Activated CD4-positive, alpha-beta T cell treated with anti-CD3 and anti-CD28 coated beads, Interleukin-2, amount 10 ng/mL, durations not matched to agents 7 days and 5 days (primary cell): ENCODE measurements around the gene NIPAL1. TPM values are rescaled to one million over a fixed set of nuclear protein-coding genes. Genes with fewer than 3 reads are reported as not detected.

Experiments used
- CTCF ChIA-PET: fragments of 350-600 bp; sonication (Branson Sonifier 250); formaldehyde crosslinking; loops from one replicate; lab custom pipeline; 2021; ENCODE audit warnings: antibody characterized with exemption; lab: Charles Lee
- POLR2A ChIA-PET: fragments of 350-600 bp; sonication (Branson Sonifier 250); formaldehyde crosslinking; loops from one replicate; lab custom pipeline; 2021; ENCODE audit warnings: antibody characterized with exemption; lab: Charles Lee
- DNase-seq: peaks from one replicate; pipeline ENCODE4 v3.0.0-alpha.2; 2020
- H3K27ac Mint-ChIP-seq: one replicate; pipeline ENCODE4 v1.8.0; 2021; ENCODE audit warnings: mild to moderate bottlenecking, moderate library complexity, mixed read lengths
- H3K27me3 Mint-ChIP-seq: one replicate; pipeline ENCODE4 v1.8.0; 2021; ENCODE audit warnings: mixed read lengths
- H3K36me3 Mint-ChIP-seq: one replicate; pipeline ENCODE4 v1.8.0; 2021; ENCODE audit warnings: low read depth, mixed read lengths
- H3K4me1 Mint-ChIP-seq: one replicate; pipeline ENCODE4 v1.8.0; 2021; ENCODE audit warnings: mixed read lengths
- H3K4me3 Mint-ChIP-seq: one replicate; pipeline ENCODE4 v1.8.0; 2021; ENCODE audit warnings: mild to moderate bottlenecking, moderate library complexity, mixed read lengths
- H3K9me3 Mint-ChIP-seq: one replicate; pipeline ENCODE4 v1.8.0; 2021; ENCODE audit warnings: mixed read lengths
- total RNA-seq, 2 experiments: library from RNA; stranded (reverse); gene quantifications; one replicate each; pipeline ENCODE4 v1.2.3, GENCODE V29; 2021

NIPAL1 gene
- total RNA-seq, 2 experiments from 2014 or later, result 0.57 to 0.62 TPM

GRCh38 chr4:48011722-48012121 is 4.8 kb upstream of the NIPAL1 start:
- ChIA-PET CTCF (interaction anchor here (1.2 kb wide), 1 partner anchor 11 kb away, joined by 4 read pairs; no protein-coding TSS in a partner anchor), POLR2A (no interaction called here)
- peaks cover 8% of the 10 kb centered on the region for H3K4me1 Mint-ChIP-seq
- H3K27me3 Mint-ChIP-seq, result peaks cover 20% of the 10 kb centered on the region
- H3K36me3 Mint-ChIP-seq, result no peaks in the 10 kb centered on the region
- H3K4me3 Mint-ChIP-seq, result no peak overlapping the region
- peaks cover 9% of the 10 kb centered on the region for H3K9me3 Mint-ChIP-seq
- DNase-seq, result no peak
- no peak overlapping the region for H3K27ac Mint-ChIP-seq

GRCh38 chr4:48012824-48013223 is 3.7 kb upstream of the NIPAL1 start:
- CTCF ChIA-PET, result no interaction called here
- no peaks in the 10 kb centered on the region for H3K36me3 Mint-ChIP-seq
- peaks cover 14% of the 10 kb centered on the region for H3K4me1 Mint-ChIP-seq
- peaks cover 9% of the 10 kb centered on the region for H3K9me3 Mint-ChIP-seq
- H3K4me3 Mint-ChIP-seq, result no peak overlapping the region
- POLR2A ChIA-PET, result no interaction called here
- no peak overlapping the region for H3K27ac Mint-ChIP-seq
- DNase-seq, result no peak
- peaks cover 29% of the 10 kb centered on the region for H3K27me3 Mint-ChIP-seq

GRCh38 chr4:48015216-48015615 is 1.4 kb upstream of the NIPAL1 start:
- DNase-seq, result no peak
- ChIA-PET POLR2A (interaction anchor here (0.6 kb wide), 1 partner anchor 34 kb away, joined by 5 read pairs; no protein-coding TSS in a partner anchor), CTCF (interaction anchor here (0.6 kb wide), 1 partner anchor 18 kb away, joined by 3 read pairs; no protein-coding TSS in a partner anchor)
- Mint-ChIP-seq H3K4me1 (peaks cover 14% of the 10 kb centered on the region), H3K27me3 (peaks cover 42% of the 10 kb centered on the region), H3K27ac (no peak overlapping the region), H3K4me3 (no peak overlapping the region), H3K36me3 (no peaks in the 10 kb centered on the region), H3K9me3 (peaks cover 4% of the 10 kb centered on the region)

- ChIA-PET CTCF (interaction anchor here (0.6 kb wide), 1 partner anchor 18 kb away, joined by 3 read pairs; no protein-coding TSS in a partner anchor), POLR2A (no interaction called here)
- Mint-ChIP-seq H3K4me1 (peaks cover 14% of the 10 kb centered on the region), H3K9me3 (peaks cover 4% of the 10 kb centered on the region), H3K36me3 (no peaks in the 10 kb centered on the region), H3K4me3 (peak overlapping the region; percentile 76), H3K27me3 (peaks cover 42% of the 10 kb centered on the region), H3K27ac (no peak overlapping the region)
- no peak for DNase-seq
Measured at GRCh38 chr4:48015678-48016077, 894 bp upstream of the NIPAL1 start.

- no peaks in the 10 kb centered on the region for H3K36me3 Mint-ChIP-seq
- peak; percentile 12 for DNase-seq
Measured at GRCh38 chr4:48017108-48017571, 568 bp downstream of the NIPAL1 start.

GRCh38 chr4:48018112-48018511 is 1.5 kb downstream of the NIPAL1 start:
- Mint-ChIP-seq H3K27me3 (peaks cover 36% of the 10 kb centered on the region), H3K4me3 (no peak overlapping the region), H3K27ac (no peak overlapping the region), H3K4me1 (peaks cover 21% of the 10 kb centered on the region), H3K36me3 (no peaks in the 10 kb centered on the region), H3K9me3 (peaks cover 1% of the 10 kb centered on the region)
- ChIA-PET POLR2A (no interaction called here), CTCF (interaction anchor here (1.1 to 2.1 kb wide), 5 partner anchors 9 to 75 kb away, joined by 3 to 12 read pairs (median 4); no protein-coding TSS in a partner anchor)
- DNase-seq, result no peak

More at GRCh38 chr4:48017108-48017571, 568 bp downstream of the NIPAL1 start:
- Mint-ChIP-seq H3K4me1 (peaks cover 21% of the 10 kb centered on the region), H3K27ac (no peak overlapping the region), H3K27me3 (peaks cover 36% of the 10 kb centered on the region), H3K4me3 (peak overlapping the region; percentile 76), H3K9me3 (peaks cover 2% of the 10 kb centered on the region)
- POLR2A ChIA-PET, result no interaction called here
- CTCF ChIA-PET, result interaction anchor here (1.8 kb wide), 1 partner anchor 51 kb away, joined by 4 read pairs; no protein-coding TSS in a partner anchor

GRCh38 chr4:48021100-48021499 is 4.5 kb downstream of the NIPAL1 start:
- ChIA-PET CTCF (interaction anchor here (1.1 kb wide), 1 partner anchor 14 kb away, joined by 3 read pairs; no protein-coding TSS in a partner anchor), POLR2A (no interaction called here)
- Mint-ChIP-seq H3K9me3 (peaks cover 1% of the 10 kb centered on the region), H3K27ac (no peak overlapping the region), H3K27me3 (peaks cover 25% of the 10 kb centered on the region), H3K4me1 (peaks cover 17% of the 10 kb centered on the region), H3K4me3 (no peak overlapping the region), H3K36me3 (no peaks in the 10 kb centered on the region)
- DNase-seq, result no peak

- peaks cover 1% of the 10 kb centered on the region for H3K9me3 Mint-ChIP-seq
- H3K4me1 Mint-ChIP-seq, result peaks cover 11% of the 10 kb centered on the region
- peaks cover 18% of the 10 kb centered on the region for H3K27me3 Mint-ChIP-seq
- no peak for DNase-seq
- POLR2A ChIA-PET, result no interaction called here
- H3K27ac Mint-ChIP-seq, result no peak overlapping the region
- no peak overlapping the region for H3K4me3 Mint-ChIP-seq
- H3K36me3 Mint-ChIP-seq, result no peaks in the 10 kb centered on the region
- CTCF ChIA-PET, result no interaction called here
Measured at GRCh38 chr4:48022192-48022799, 5.7 kb downstream of the NIPAL1 start.

- Mint-ChIP-seq H3K27me3 (peaks cover 8% of the 10 kb centered on the region), H3K4me1 (peaks cover 16% of the 10 kb centered on the region), H3K36me3 (no peaks in the 10 kb centered on the region), H3K4me3 (no peak overlapping the region), H3K27ac (no peak overlapping the region), H3K9me3 (peaks cover 1% of the 10 kb centered on the region)
- POLR2A ChIA-PET, result no interaction called here
- CTCF ChIA-PET, result no interaction called here
- no peak for DNase-seq
Measured at GRCh38 chr4:48024522-48024921, 8.0 kb downstream of the NIPAL1 start.

- DNase-seq, result no peak
- Mint-ChIP-seq H3K27me3 (peaks cover 5% of the 10 kb centered on the region), H3K9me3 (peaks cover 1% of the 10 kb centered on the region), H3K4me1 (peaks cover 16% of the 10 kb centered on the region), H3K4me3 (no peak overlapping the region), H3K36me3 (no peaks in the 10 kb centered on the region), H3K27ac (no peak overlapping the region)
- ChIA-PET POLR2A (no interaction called here), CTCF (no interaction called here)
Measured at GRCh38 chr4:48025005-48025404, 8.4 kb downstream of the NIPAL1 start.

GRCh38 chr4:48027653-48028052 is 11.1 kb downstream of the NIPAL1 start:
- Mint-ChIP-seq H3K27me3 (peaks cover 5% of the 10 kb centered on the region), H3K9me3 (no peaks in the 10 kb centered on the region), H3K27ac (no peak overlapping the region), H3K36me3 (no peaks in the 10 kb centered on the region), H3K4me3 (no peak overlapping the region), H3K4me1 (peaks cover 8% of the 10 kb centered on the region)
- ChIA-PET CTCF (interaction anchor here (0.6 kb wide), 1 partner anchor 917 kb away, joined by 7 read pairs; no protein-coding TSS in a partner anchor), POLR2A (no interaction called here)
- DNase-seq, result no peak

GRCh38 chr4:48028696-48029095 is 12.1 kb downstream of the NIPAL1 start:
- POLR2A ChIA-PET, result no interaction called here
- Mint-ChIP-seq H3K27ac (no peak overlapping the region), H3K4me3 (no peak overlapping the region), H3K4me1 (peaks cover 9% of the 10 kb centered on the region), H3K36me3 (no peaks in the 10 kb centered on the region), H3K9me3 (no peaks in the 10 kb centered on the region), H3K27me3 (peaks cover 7% of the 10 kb centered on the region)
- CTCF ChIA-PET, result interaction anchor here (1.2 kb wide), 1 partner anchor 9 kb away, joined by 4 read pairs; no protein-coding TSS in a partner anchor
- no peak for DNase-seq

- Mint-ChIP-seq H3K9me3 (no peaks in the 10 kb centered on the region), H3K27ac (no peak overlapping the region), H3K4me3 (no peak overlapping the region), H3K27me3 (peaks cover 7% of the 10 kb centered on the region), H3K36me3 (no peaks in the 10 kb centered on the region), H3K4me1 (peaks cover 12% of the 10 kb centered on the region)
- ChIA-PET POLR2A (no interaction called here), CTCF (no interaction called here)
- DNase-seq, result no peak
Measured at GRCh38 chr4:48030470-48030869, 13.9 kb downstream of the NIPAL1 start.
